CD1c-positive myeloid dendritic cell (primary cell): Measurements from ENCODE around the gene ELOB.
A peak's percentile ranks its signal among the peaks of the same experiment; 100 is the strongest.

Experiments
- DNase-seq: peaks from one replicate; pipeline ENCODE4 v3.0.0-alpha.2; 2016; ENCODE audit errors: extremely low spot score

The ELOB gene

GRCh38 chr16:2768403-2769089 lies 8.5 kb downstream of the ELOB start:
- no peak for DNase-seq

GRCh38 chr16:2767891-2768290 lies 9.2 kb downstream of the ELOB start:
- DNase-seq = no peak

- no peak for DNase-seq
These were observed 9.8 kb downstream of the ELOB start for GRCh38 chr16:2767140-2767731.

- no peak for DNase-seq
These were observed 10.5 kb downstream of the ELOB start for GRCh38 chr16:2766430-2767139.

- DNase-seq = no peak
These were observed 11.3 kb downstream of the ELOB start for GRCh38 chr16:2765462-2766404.

- DNase-seq = no peak
These were observed 12.4 kb downstream of the ELOB start for GRCh38 chr16:2764718-2765117.

- DNase-seq = no peak
These were observed 13.9 kb downstream of the ELOB start for GRCh38 chr16:2763173-2763572.

- no peak for DNase-seq
These were observed 14.4 kb downstream of the ELOB start for GRCh38 chr16:2762711-2763110.

GRCh38 chr16:2761886-2762583 lies 15.0 kb downstream of the ELOB start:
- no peak for DNase-seq

GRCh38 chr16:2761472-2761871 lies 15.6 kb downstream of the ELOB start:
- no peak for DNase-seq

GRCh38 chr16:2757344-2757743 lies 19.7 kb downstream of the ELOB start:
- no peak for DNase-seq

GRCh38 chr16:2756288-2757015 lies 20.6 kb downstream of the ELOB start:
- DNase-seq = peak; percentile 42

- no peak for DNase-seq
These were observed 21.9 kb downstream of the ELOB start for GRCh38 chr16:2755158-2755557.

GRCh38 chr16:2753733-2754020 lies 23.4 kb downstream of the ELOB start:
- no peak for DNase-seq

GRCh38 chr16:2752850-2753732 lies 24.0 kb downstream of the ELOB start:
- peak; percentile 83 for DNase-seq

- peak; percentile 98 for DNase-seq
These were observed 24.8 kb downstream of the ELOB start, which contains the start of gene SRRM2 for GRCh38 chr16:2752035-2752849. TSS of gene SRRM2 (plus strand) at chr16:2752638. CDS start at chr16:2756365, 3,727 bp downstream.

GRCh38 chr16:2751577-2752034 lies 25.5 kb downstream of the ELOB start:
- DNase-seq = no peak

- DNase-seq = no peak
These were observed 27.1 kb downstream of the ELOB start for GRCh38 chr16:2749936-2750335.

GRCh38 chr16:2749476-2749875 lies 27.6 kb downstream of the ELOB start:
- DNase-seq = no peak
